Measurements from ENCODE around the gene ADARB2.

The ADARB2 gene

DNA sequence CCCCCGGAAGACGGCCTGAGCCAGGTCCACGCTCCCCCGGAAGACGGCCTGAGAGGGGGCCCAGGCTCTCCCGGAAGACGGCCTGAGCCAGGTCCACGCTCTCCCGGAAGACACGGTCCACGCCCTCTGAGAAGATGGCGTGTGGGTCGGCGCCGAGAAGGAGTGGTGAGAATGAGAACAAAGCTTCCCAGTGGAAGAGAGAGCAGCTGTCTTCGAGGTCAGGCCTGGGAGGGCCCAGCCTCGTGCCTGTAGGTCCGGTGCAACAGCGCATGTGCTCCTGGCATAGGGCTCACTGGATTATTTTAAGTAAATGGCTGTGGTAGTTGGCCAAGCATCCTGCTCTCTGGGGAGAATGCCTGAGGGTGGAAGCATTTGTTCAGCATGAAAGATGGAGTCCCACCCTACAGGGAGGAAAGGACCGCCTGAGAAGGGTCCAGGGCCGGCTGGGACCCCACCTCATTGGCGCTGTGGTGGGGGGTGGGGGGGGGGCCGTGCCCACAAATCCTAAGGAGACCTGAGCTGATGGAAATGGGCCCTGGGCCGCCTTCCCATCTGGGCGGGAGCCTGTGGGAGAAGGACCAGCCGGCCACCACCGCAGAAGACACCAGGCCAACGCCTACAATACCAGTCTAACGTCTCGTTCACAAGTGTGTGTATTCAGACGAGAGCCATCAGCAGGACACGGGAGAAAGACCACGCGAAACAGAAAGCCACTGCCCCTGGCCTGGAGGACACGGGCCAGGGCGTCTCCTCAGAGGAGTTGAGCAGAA is 471.1 kb downstream of the ADARB2 start:
- no peak for DNase-seq (ENCODE audit: extremely low spot score)
- TF ChIP-seq, protein P1, sequence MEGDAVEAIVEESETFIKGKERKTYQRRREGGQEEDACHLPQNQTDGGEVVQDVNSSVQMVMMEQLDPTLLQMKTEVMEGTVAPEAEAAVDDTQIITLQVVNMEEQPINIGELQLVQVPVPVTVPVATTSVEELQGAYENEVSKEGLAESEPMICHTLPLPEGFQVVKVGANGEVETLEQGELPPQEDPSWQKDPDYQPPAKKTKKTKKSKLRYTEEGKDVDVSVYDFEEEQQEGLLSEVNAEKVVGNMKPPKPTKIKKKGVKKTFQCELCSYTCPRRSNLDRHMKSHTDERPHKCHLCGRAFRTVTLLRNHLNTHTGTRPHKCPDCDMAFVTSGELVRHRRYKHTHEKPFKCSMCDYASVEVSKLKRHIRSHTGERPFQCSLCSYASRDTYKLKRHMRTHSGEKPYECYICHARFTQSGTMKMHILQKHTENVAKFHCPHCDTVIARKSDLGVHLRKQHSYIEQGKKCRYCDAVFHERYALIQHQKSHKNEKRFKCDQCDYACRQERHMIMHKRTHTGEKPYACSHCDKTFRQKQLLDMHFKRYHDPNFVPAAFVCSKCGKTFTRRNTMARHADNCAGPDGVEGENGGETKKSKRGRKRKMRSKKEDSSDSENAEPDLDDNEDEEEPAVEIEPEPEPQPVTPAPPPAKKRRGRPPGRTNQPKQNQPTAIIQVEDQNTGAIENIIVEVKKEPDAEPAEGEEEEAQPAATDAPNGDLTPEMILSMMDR (IDR thresholded peaks at IDR 0.05; ENCODE audit: control extremely low read depth, extremely low read depth, low read depth, missing control alignments), result no peak
- ChIA-PET CTCF (no interaction called here), POLR2A (no interaction called here)

DNA sequence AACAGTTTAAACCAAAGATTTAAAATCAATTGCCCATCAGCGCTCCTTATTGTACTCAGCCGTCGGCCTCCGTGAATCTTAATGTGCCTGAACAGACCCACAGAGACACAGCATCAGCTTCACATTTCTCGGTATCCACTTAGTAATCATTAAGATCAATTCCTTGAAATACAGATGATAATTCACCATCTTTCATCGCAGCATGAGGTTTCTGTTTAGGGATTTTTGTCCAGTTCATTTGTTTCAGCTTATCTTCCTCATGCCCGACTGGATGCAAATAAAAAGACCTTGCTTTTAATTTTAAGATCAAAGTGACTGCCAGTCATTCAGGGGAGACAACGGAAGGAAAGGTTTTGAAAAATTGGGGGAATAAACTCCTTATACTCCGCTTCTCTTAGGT is 473.3 kb downstream of the ADARB2 start:
- TF ChIP-seq, protein P1 (IDR thresholded peaks at IDR 0.05; ENCODE audit: control extremely low read depth, extremely low read depth, low read depth, missing control alignments), result no peak
- ChIA-PET CTCF (no interaction called here), POLR2A (no interaction called here)
- DNase-seq (ENCODE audit: extremely low spot score), result no peak

- no peak for DNase-seq (ENCODE audit: extremely low spot score)
- TF ChIP-seq, protein P1 (IDR thresholded peaks at IDR 0.05; ENCODE audit: control extremely low read depth, extremely low read depth, low read depth, missing control alignments), result no peak
- CTCF ChIA-PET, result interaction anchor here (1.2 kb wide), 1 partner anchor 11 kb away, joined by 5 read pairs; no protein-coding TSS in a partner anchor
- POLR2A ChIA-PET, result no interaction called here
Measured at GRCh38 chr10:1257274-1257673, 480.1 kb downstream of the ADARB2 start.

DNA sequence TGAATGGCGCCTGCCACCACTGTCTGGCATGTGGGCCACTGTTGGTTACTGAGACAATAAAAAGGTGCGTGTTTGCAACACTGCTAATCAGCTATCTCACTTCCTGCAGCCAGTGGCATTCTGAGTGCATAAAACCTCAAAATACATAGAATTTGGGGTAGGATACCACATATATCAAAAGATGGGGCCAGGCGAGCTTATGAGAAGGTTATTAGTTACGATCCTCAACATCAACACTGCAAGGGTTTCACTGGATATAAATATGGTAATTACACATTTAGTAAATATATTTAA is 480.9 kb downstream of the ADARB2 start:
- POLR2A ChIA-PET, result no interaction called here
- DNase-seq (ENCODE audit: extremely low spot score), result no peak

GRCh38 chr10:1255600-1256431 is 481.5 kb downstream of the ADARB2 start:
- no peak for DNase-seq (ENCODE audit: extremely low spot score)
- CTCF ChIA-PET, result interaction anchor here (1.2 kb wide), 1 partner anchor 27 kb away, joined by 5 read pairs; no protein-coding TSS in a partner anchor
- POLR2A ChIA-PET, result no interaction called here
- TF ChIP-seq, protein P1 (IDR thresholded peaks at IDR 0.05; ENCODE audit: control extremely low read depth, extremely low read depth, low read depth, missing control alignments), result no peak

More for the DNA sequence above, 480.9 kb downstream of the ADARB2 start:
- TF ChIP-seq, protein P1 (IDR thresholded peaks at IDR 0.05; ENCODE audit: control extremely low read depth, extremely low read depth, low read depth, missing control alignments), result no peak
- CTCF ChIA-PET, result no interaction called here

DNA sequence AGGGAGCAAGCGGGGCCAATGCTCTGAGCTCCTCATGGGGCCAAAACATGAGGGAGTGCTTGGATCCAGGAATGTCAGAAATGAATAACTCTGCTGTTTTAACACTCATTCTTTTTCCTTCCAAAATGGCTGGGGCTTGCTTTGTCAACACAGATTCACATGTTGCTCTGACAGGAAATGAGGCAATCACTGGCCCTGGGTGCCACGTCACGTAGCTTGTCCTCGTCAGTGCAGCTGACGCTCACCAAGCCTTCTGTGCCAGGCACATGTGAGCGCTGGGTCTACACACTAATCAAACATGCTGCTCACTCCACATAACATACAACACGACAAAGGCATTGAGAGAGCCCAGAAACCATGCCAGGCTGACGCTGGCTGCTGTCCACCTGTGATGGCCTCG is 482.2 kb downstream of the ADARB2 start:
- ChIA-PET CTCF (interaction anchor here (1.2 kb wide), 1 partner anchor 27 kb away, joined by 5 read pairs; no protein-coding TSS in a partner anchor), POLR2A (no interaction called here)
- no peak for DNase-seq (ENCODE audit: extremely low spot score)
- TF ChIP-seq, protein P1 (IDR thresholded peaks at IDR 0.05; ENCODE audit: control extremely low read depth, extremely low read depth, low read depth, missing control alignments), result no peak

Measured in GM10248 (cell line).